ACHN (cell line): ENCODE data around the gene CALCA.

Experiments used
- DNase-seq: peaks from one replicate; pipeline ENCODE4 v3.0.0-alpha.2; 2015
- in situ Hi-C: cut with HindIII; loops from 2 replicates; pipeline ENCODE4 v1.10.0; 2017; ENCODE audit warnings: low sequenced_read_pairs, low pct_ligation_motif_present, low pct_unique_long_range_greater_than_20kb

CALCA gene

GRCh38 chr11:14954581-14954980 is 17.6 kb downstream of the CALCA start:
- no peak for DNase-seq
- in situ Hi-C loops: no loop called here

- in situ Hi-C loops: no loop called here
- DNase-seq: no peak
These were observed 18.2 kb downstream of the CALCA start for GRCh38 chr11:14953904-14954303.

- in situ Hi-C loops: no loop called here
These were observed 22.6 kb downstream of the CALCA start for GRCh38 chr11:14949437-14950147.

GRCh38 chr11:14942745-14943144 is 29.4 kb downstream of the CALCA start:
- no peak for DNase-seq
- in situ Hi-C loops: no loop called here

More at GRCh38 chr11:14949437-14950147, 22.6 kb downstream of the CALCA start:
- DNase-seq: no peak

GRCh38 chr11:14938936-14939335 is 33.2 kb downstream of the CALCA start:
- in situ Hi-C loops: no loop called here
- DNase-seq: no peak

- in situ Hi-C loops: no loop called here
- DNase-seq: no peak
These were observed 37.4 kb downstream of the CALCA start for GRCh38 chr11:14934641-14935351.

- no peak for DNase-seq
- in situ Hi-C loops: no loop called here
These were observed 39.7 kb downstream of the CALCA start for GRCh38 chr11:14932447-14932846.

- no peak for DNase-seq
- in situ Hi-C loops: no loop called here
These were observed 41.8 kb downstream of the CALCA start for GRCh38 chr11:14930369-14930768.

- no peak for DNase-seq
- in situ Hi-C loops: no loop called here
These were observed 45.0 kb downstream of the CALCA start for GRCh38 chr11:14927146-14927545.

GRCh38 chr11:14924318-14924717 is 47.8 kb downstream of the CALCA start:
- in situ Hi-C loops: no loop called here
- no peak for DNase-seq
